HEK293 (cell line): Measurements from ENCODE around the gene MECR.
A peak's percentile ranks its signal among the peaks of the same experiment; 100 is the strongest.

Experiments
- CTCF ChIA-PET: fragments of 350-600 bp; formaldehyde crosslinking; extraction: SDS; loops from one replicate; lab custom pipeline; 2021; ENCODE audit warnings: antibody characterized with exemption; lab: Yijun Ruan, JAX
- POLR2A ChIA-PET: fragments of 300-600 bp; formaldehyde crosslinking; extraction: SDS; loops from one replicate; lab custom pipeline; 2020; ENCODE audit warnings: antibody characterized with exemption, inconsistent platforms; lab: Yijun Ruan, JAX
- H3K27ac ChIP-seq: fragments of 200-500 bp; sonication (Bioruptor generic); 2 replicates; pipeline ENCODE4 v1.5.1; 2014; ENCODE audit warnings: low read depth, low read length, control low read depth, inconsistent platforms; ENCODE audit errors: extremely low read depth
- H3K36me3 ChIP-seq, 2 experiments: fragments of 200-500 bp in 1 of 2; sonication (Bioruptor generic) in 1 of 2; 1 replicate in 1 of 2; 2 replicates in 1 of 2; pipeline ENCODE4 v1.5.1; 2014 to 2017; ENCODE audit warnings: inconsistent platforms in 2 of 2, low read length in 2 of 2; ENCODE audit not compliant: control insufficient read depth in 2 of 2, insufficient read depth in 1 of 2
- H3K4me1 ChIP-seq: fragments of 200-500 bp; sonication (Bioruptor generic); 2 replicates; pipeline ENCODE4 v1.5.1; 2014; ENCODE audit warnings: mild to moderate bottlenecking, low read length, inconsistent platforms; ENCODE audit not compliant: control insufficient read depth, insufficient read depth
- H3K4me3 ChIP-seq: 2 replicates; pipeline ENCODE4 v1.5.1; 2011; ENCODE audit warnings: low read depth, mild to moderate bottlenecking, control low read depth, low read length, moderate library complexity
- H3K9me3 ChIP-seq: fragments of 200-500 bp; sonication (Bioruptor generic); 2 replicates; pipeline ENCODE4 v1.5.1; 2014; ENCODE audit warnings: low read depth, low read length, inconsistent platforms; ENCODE audit not compliant: control insufficient read depth, insufficient read depth
- FEZF1 ChIP-seq: fragments of 450-650 bp; formaldehyde crosslinking; IDR thresholded peaks from 2 replicates; pipeline ENCODE4 v1.5.1; 2016; ENCODE audit warnings: missing biosample characterization, missing genetic modification characterization
- GLIS1 ChIP-seq: fragments of 450-650 bp; formaldehyde crosslinking; IDR thresholded peaks from 2 replicates; pipeline ENCODE4 v1.5.1; 2016; ENCODE audit warnings: missing biosample characterization, missing genetic modification characterization
- HOXA7 ChIP-seq: sonication (generic); formaldehyde crosslinking; IDR thresholded peaks from 2 replicates; pipeline ENCODE4 v1.8.1; 2022; ENCODE audit warnings: missing genetic modification reagents, borderline replicate concordance
- KLF1 ChIP-seq: fragments of 450-650 bp; formaldehyde crosslinking; IDR thresholded peaks from 2 replicates; pipeline ENCODE4 v1.5.1; 2016; ENCODE audit warnings: missing biosample characterization, missing genetic modification characterization
- SCRT1 ChIP-seq: fragments of 450-650 bp; formaldehyde crosslinking; IDR thresholded peaks from 2 replicates; pipeline ENCODE4 v1.5.1; 2016; ENCODE audit warnings: missing biosample characterization, missing genetic modification characterization, borderline replicate concordance
- SP3 ChIP-seq: fragments of 450-650 bp; formaldehyde crosslinking; IDR thresholded peaks from 2 replicates; pipeline ENCODE4 v1.5.1; 2016; ENCODE audit warnings: missing biosample characterization, missing genetic modification characterization
- SP7 ChIP-seq: fragments of 450-650 bp; formaldehyde crosslinking; IDR thresholded peaks from 2 replicates; pipeline ENCODE4 v1.5.1; 2016; ENCODE audit warnings: missing biosample characterization, missing genetic modification characterization
- ZBTB7A ChIP-seq: fragments of 450-650 bp; formaldehyde crosslinking; IDR thresholded peaks from 2 replicates; pipeline ENCODE4 v1.5.1; 2016; ENCODE audit warnings: low read depth, missing biosample characterization, missing genetic modification characterization
- ZFP37 ChIP-seq: fragments of 450-650 bp; formaldehyde crosslinking; IDR thresholded peaks from 2 replicates; pipeline ENCODE4 v1.5.1; 2016; ENCODE audit warnings: missing biosample characterization, missing genetic modification characterization
- ZIC2 ChIP-seq: fragments of 450-650 bp; formaldehyde crosslinking; IDR thresholded peaks from 2 replicates; pipeline ENCODE4 v1.5.1; 2016; ENCODE audit warnings: missing biosample characterization, missing genetic modification characterization
- ZNF10 ChIP-seq: fragments of 450-650 bp; formaldehyde crosslinking; IDR thresholded peaks from 2 replicates; pipeline ENCODE4 v1.5.1; 2017; ENCODE audit warnings: missing biosample characterization, missing genetic modification characterization
- ZNF114 ChIP-seq: fragments of 450-650 bp; formaldehyde crosslinking; IDR thresholded peaks from 2 replicates; pipeline ENCODE4 v1.5.0; 2017; ENCODE audit warnings: missing biosample characterization, missing genetic modification characterization
- ZNF121 ChIP-seq: fragments of 450-650 bp; formaldehyde crosslinking; IDR thresholded peaks from 2 replicates; pipeline ENCODE4 v1.5.1; 2016; ENCODE audit warnings: missing biosample characterization, missing genetic modification characterization
- ZNF16 ChIP-seq: fragments of 450-650 bp; formaldehyde crosslinking; IDR thresholded peaks from 2 replicates; pipeline ENCODE4 v1.5.1; 2016; ENCODE audit warnings: low read depth, missing biosample characterization, missing genetic modification characterization
- ZNF223 ChIP-seq: fragments of 450-650 bp; formaldehyde crosslinking; IDR thresholded peaks from 2 replicates; pipeline ENCODE4 v1.5.1; 2016; ENCODE audit warnings: missing biosample characterization, missing genetic modification characterization
- ZNF335 ChIP-seq: fragments of 450-650 bp; formaldehyde crosslinking; conservative IDR thresholded peaks from 2 replicates; pipeline ENCODE4 v1.5.1; 2016; ENCODE audit warnings: missing biosample characterization, missing genetic modification characterization
- ZNF350 ChIP-seq: fragments of 450-650 bp; formaldehyde crosslinking; IDR thresholded peaks from 2 replicates; pipeline ENCODE4 v1.5.0; 2017; ENCODE audit warnings: missing biosample characterization, mild to moderate bottlenecking, missing genetic modification characterization
- ZNF558 ChIP-seq: fragments of 450-650 bp; formaldehyde crosslinking; IDR thresholded peaks from 2 replicates; pipeline ENCODE4 v1.5.1; 2016; ENCODE audit warnings: missing biosample characterization, missing genetic modification characterization
- ZNF561 ChIP-seq: fragments of 450-650 bp; IDR thresholded peaks from 2 replicates; pipeline ENCODE4 v1.5.1; 2018; ENCODE audit warnings: missing biosample characterization, missing genetic modification characterization, borderline replicate concordance
- ZNF707 ChIP-seq: fragments of 450-650 bp; formaldehyde crosslinking; IDR thresholded peaks from 2 replicates; pipeline ENCODE4 v1.5.1; 2016; ENCODE audit warnings: missing biosample characterization, missing genetic modification characterization
- ZNF843 ChIP-seq: fragments of 450-650 bp; formaldehyde crosslinking; IDR thresholded peaks from 2 replicates; pipeline ENCODE4 v1.5.1; 2016; ENCODE audit warnings: missing biosample characterization, missing genetic modification characterization
- TF ChIP-seq, protein P1 (sequence below): fragments of 450-650 bp; formaldehyde crosslinking; IDR thresholded peaks from 2 replicates; pipeline ENCODE4 v1.5.1; 2016; ENCODE audit warnings: missing biosample characterization, missing genetic modification characterization
- TF ChIP-seq, protein P2 (sequence below): fragments of 450-650 bp; formaldehyde crosslinking; IDR thresholded peaks from 2 replicates; pipeline ENCODE4 v1.5.1; 2016; ENCODE audit warnings: missing biosample characterization, missing genetic modification characterization
- TF ChIP-seq, protein P3 (sequence below): fragments of 450-650 bp; formaldehyde crosslinking; IDR thresholded peaks from 2 replicates; pipeline ENCODE4 v1.5.1; 2017; ENCODE audit warnings: missing biosample characterization, missing genetic modification characterization
- TF ChIP-seq, protein P4 (sequence below): IDR thresholded peaks from 2 replicates; pipeline ENCODE4 v1.6.1; 2011; ENCODE audit warnings: mild to moderate bottlenecking, low read depth, low read length, borderline replicate concordance

Gene MECR

DNA sequence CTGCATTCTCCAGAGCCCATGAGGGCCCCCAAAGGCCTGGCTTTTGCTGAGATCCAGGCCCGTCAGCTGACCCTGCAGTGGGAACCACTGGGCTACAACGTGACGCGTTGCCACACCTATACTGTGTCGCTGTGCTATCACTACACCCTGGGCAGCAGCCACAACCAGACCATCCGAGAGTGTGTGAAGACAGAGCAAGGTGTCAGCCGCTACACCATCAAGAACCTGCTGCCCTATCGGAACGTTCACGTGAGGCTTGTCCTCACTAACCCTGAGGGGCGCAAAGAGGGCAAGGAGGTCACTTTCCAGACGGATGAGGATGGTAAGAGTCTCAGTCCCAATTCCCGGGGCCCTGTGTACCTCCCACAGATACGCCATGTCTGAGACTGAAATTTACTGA, 44.7 kb upstream of the MECR start (continued):
- TF ChIP-seq SP3 (tag by site-specific recombination) (no peak), SP7 (no peak), HOXA7 (CRISPR knock-in tag) (no peak), ZNF561 (tag by site-specific recombination) (no peak)

DNA sequence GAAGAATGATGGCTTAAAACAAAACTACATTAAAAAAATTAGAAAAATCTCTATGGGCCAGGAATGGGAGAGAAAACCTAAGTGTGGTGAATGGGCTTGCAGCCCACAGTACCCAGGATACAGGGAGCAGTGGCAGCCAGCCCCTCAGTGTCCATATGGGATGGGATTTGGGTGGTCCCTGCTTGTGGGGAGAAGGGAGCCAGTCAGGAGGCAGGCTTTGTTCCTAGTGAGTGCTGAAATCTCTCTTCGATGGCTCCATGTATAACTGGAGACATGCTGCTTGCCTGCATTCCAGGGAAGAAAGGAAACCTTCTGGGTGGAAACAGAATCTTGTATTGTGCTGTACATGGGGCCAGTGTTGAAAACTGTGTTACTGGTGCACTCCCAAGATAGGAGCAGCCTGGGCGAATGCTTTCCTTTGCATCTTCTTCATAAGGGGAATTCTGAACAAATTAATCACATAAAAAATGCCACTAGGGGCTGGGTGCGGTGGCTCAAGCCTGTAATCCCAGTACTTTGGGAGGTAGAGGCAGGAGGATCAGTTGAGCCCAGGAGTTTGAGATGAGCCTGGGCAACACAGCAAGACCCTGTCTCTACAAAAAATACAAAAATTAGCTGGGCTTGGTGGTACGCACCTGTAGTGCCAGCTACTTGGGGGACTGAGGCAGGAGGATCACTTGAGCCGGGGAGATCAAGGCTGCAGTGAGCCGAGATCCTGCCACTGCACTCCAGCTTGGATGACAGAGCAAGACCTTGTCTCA, 41.6 kb upstream of the MECR start:
- Histone ChIP-seq H3K27ac (no peak overlapping the region), H3K36me3 (peaks cover 0 to 33% of the 10 kb centered on the region in 2 experiments; a peak in 2 of 3 replicates), H3K9me3 (no peaks in the 10 kb centered on the region), H3K4me1 (no peaks in the 10 kb centered on the region), H3K4me3 (no peak overlapping the region)
- POLR2A ChIA-PET, result no interaction called here
- CTCF ChIA-PET, result interaction anchor here (0.6 kb wide), 2 partner anchors 518 to 761 kb away, joined by 3 read pairs; no protein-coding TSS in a partner anchor
- TF ChIP-seq, protein P1, sequence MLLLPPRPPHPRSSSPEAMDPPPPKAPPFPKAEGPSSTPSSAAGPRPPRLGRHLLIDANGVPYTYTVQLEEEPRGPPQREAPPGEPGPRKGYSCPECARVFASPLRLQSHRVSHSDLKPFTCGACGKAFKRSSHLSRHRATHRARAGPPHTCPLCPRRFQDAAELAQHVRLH (tag by site-specific recombination), result no peak
- TF ChIP-seq ZNF121 (tag by site-specific recombination), result 0 out of 2 replicates have a peak, but pooled peaks have one; percentile 24

DNA sequence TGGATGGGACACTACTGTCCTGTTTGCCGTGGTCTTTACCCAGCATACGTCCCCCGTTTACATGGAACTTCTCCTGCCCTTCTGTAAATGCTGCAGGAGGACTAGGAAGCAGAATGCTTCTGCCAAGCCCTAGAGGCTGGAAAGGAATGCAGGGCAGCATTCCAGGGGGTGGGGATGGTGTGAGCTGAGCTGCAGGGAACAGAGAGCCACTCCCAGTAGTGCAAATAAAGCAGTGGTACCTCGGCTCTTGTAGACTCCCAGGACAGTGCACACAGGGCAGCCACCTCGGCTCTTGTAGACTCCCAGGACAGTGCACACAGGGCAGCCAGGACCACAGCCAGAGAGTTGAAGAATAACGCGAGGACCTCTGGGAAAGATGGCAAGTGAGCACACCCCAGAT, 41.0 kb upstream of the MECR start:
- TF ChIP-seq ZIC2, result peak; percentile 44
- TF ChIP-seq, protein P1 (tag by site-specific recombination), result no peak
- TF ChIP-seq ZFP37 (tag by site-specific recombination), result no peak
- TF ChIP-seq, protein P2, sequence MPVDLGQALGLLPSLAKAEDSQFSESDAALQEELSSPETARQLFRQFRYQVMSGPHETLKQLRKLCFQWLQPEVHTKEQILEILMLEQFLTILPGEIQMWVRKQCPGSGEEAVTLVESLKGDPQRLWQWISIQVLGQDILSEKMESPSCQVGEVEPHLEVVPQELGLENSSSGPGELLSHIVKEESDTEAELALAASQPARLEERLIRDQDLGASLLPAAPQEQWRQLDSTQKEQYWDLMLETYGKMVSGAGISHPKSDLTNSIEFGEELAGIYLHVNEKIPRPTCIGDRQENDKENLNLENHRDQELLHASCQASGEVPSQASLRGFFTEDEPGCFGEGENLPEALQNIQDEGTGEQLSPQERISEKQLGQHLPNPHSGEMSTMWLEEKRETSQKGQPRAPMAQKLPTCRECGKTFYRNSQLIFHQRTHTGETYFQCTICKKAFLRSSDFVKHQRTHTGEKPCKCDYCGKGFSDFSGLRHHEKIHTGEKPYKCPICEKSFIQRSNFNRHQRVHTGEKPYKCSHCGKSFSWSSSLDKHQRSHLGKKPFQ, result 0 out of 2 replicates have a peak, but pooled peaks have one; percentile 37
- peak; percentile 80 for TF ChIP-seq KLF1 (tag by site-specific recombination)
- TF ChIP-seq ZNF350, result no peak
- peak; percentile 72 for TF ChIP-seq GLIS1
- POLR2A ChIA-PET, result interaction anchor here (1.0 kb wide), 1 partner anchor 26 kb away, joined by 5 read pairs; no protein-coding TSS in a partner anchor
- CTCF ChIA-PET, result interaction anchor here (0.6 to 0.9 kb wide), 3 partner anchors 26 to 762 kb away, joined by 3 read pairs; no protein-coding TSS in a partner anchor
- H3K9me3 ChIP-seq, result no peaks in the 10 kb centered on the region
- H3K27ac ChIP-seq, result no peak overlapping the region
- peaks cover 0 to 27% of the 10 kb centered on the region in 2 experiments; a peak in 2 of 3 replicates for H3K36me3 ChIP-seq
- no peak overlapping the region for H3K4me3 ChIP-seq
- no peaks in the 10 kb centered on the region for H3K4me1 ChIP-seq

DNA sequence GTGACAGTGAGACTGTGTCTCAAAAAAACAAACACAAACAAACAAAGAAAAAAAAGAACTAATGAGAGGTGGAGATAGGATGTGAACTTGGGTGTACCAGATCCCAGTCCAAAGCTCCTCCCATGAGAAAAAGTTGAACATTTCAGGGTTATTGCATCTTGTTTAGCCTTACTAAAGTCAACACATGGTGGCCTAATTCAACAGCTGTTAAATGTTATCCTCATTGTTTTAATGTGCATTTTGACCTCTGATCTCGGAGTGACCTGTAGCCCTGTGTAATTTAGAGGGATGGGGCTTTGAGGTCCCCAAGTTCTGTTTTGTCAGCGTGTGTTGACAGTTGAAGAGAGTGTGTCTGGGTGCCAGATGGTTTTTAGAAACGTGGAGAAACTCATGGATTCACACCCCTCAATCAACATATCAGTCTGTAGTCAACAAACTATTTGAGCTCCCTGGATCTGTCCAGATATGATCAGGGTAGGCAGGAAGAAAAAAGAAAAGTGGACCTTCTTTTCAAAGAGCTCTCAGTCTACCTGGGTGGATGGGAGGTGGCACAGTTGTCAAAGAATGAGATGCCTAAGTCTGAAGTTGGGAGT, 40.3 kb upstream of the MECR start:
- Histone ChIP-seq H3K4me3 (no peak overlapping the region), H3K9me3 (no peaks in the 10 kb centered on the region), H3K36me3 (peaks cover 0 to 21% of the 10 kb centered on the region in 2 experiments; a peak in 2 of 3 replicates), H3K4me1 (no peaks in the 10 kb centered on the region), H3K27ac (no peak overlapping the region)
- ChIA-PET CTCF (interaction anchor here (0.5 to 0.9 kb wide), 3 partner anchors 26 to 427 kb away, joined by 3 read pairs; no protein-coding TSS in a partner anchor), POLR2A (interaction anchor here (1.0 kb wide), 1 partner anchor 25 kb away, joined by 5 read pairs; no protein-coding TSS in a partner anchor)
- TF ChIP-seq ZNF843 (tag by site-specific recombination) (no peak), ZNF335 (no peak), ZNF10 (tag by site-specific recombination) (no peak), FEZF1 (tag by site-specific recombination) (no peak), ZNF121 (tag by site-specific recombination) (no peak), ZNF16 (tag by site-specific recombination) (no peak), ZNF114 (no peak), ZNF558 (no peak), ZNF707 (no peak), ZNF223 (no peak), ZBTB7A (tag by site-specific recombination) (no peak), SCRT1 (tag by site-specific recombination) (no peak)
- TF ChIP-seq, protein P3, sequence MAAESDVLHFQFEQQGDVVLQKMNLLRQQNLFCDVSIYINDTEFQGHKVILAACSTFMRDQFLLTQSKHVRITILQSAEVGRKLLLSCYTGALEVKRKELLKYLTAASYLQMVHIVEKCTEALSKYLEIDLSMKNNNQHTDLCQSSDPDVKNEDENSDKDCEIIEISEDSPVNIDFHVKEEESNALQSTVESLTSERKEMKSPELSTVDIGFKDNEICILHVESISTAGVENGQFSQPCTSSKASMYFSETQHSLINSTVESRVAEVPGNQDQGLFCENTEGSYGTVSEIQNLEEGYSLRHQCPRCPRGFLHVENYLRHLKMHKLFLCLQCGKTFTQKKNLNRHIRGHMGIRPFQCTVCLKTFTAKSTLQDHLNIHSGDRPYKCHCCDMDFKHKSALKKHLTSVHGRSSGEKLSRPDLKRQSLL, result no peak
- TF ChIP-seq, protein P4, sequence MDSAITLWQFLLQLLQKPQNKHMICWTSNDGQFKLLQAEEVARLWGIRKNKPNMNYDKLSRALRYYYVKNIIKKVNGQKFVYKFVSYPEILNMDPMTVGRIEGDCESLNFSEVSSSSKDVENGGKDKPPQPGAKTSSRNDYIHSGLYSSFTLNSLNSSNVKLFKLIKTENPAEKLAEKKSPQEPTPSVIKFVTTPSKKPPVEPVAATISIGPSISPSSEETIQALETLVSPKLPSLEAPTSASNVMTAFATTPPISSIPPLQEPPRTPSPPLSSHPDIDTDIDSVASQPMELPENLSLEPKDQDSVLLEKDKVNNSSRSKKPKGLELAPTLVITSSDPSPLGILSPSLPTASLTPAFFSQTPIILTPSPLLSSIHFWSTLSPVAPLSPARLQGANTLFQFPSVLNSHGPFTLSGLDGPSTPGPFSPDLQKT, result no peak
